ENCODE results near the gene SETD4.

The SETD4 gene

GRCh38 chr21:35989138-35989735 lies 71.1 kb downstream of the SETD4 start:
- Histone ChIP-seq H3K9ac (ENCODE audit: low read length) (no peak overlapping the region), H3K27me3 (ENCODE audit: insufficient read depth, low read length) (no peaks in the 10 kb centered on the region), H2AFZ (ENCODE audit: low read length) (no peak overlapping the region), H3K79me2 (ENCODE audit: insufficient read depth, low read length) (no peaks in the 10 kb centered on the region), H3K27ac (ENCODE audit: low read depth, low read length, poor library complexity, severe bottlenecking) (no peak overlapping the region), H3K4me1 (ENCODE audit: insufficient read depth, low read length, severe bottlenecking) (no peaks in the 10 kb centered on the region), H4K20me1 (ENCODE audit: insufficient read depth, low read length) (no peaks in the 10 kb centered on the region), H3F3A (ENCODE audit: insufficient read depth, low read length) (no peaks in the 10 kb centered on the region), H3K36me3 (ENCODE audit: insufficient read depth, low read length) (no peaks in the 10 kb centered on the region), H3K4me3 (ENCODE audit: low read depth, low read length, poor library complexity, severe bottlenecking) (no peak overlapping the region), H3K4me2 (ENCODE audit: low read length) (no peak overlapping the region), H3K9me2 (ENCODE audit: low read depth, low read length) (no peaks in the 10 kb centered on the region), H3K9me3 (ENCODE audit: low read length) (no peaks in the 10 kb centered on the region)
- TF ChIP-seq EZH2 (IDR thresholded peaks at IDR 0.05; ENCODE audit: borderline replicate concordance, low read length) (no peak), CTCF (IDR thresholded peaks at IDR 0.05; ENCODE audit: low read length) (no peak)

GRCh38 chr21:35988416-35989137 lies 71.7 kb downstream of the SETD4 start:
- Histone ChIP-seq H3K27me3 (ENCODE audit: insufficient read depth, low read length) (0 out of 2 replicates have a peak, but pooled peaks cover 4% of the 10 kb centered on the region), H3K4me1 (ENCODE audit: insufficient read depth, low read length, severe bottlenecking) (no peaks in the 10 kb centered on the region), H3K79me2 (ENCODE audit: insufficient read depth, low read length) (no peaks in the 10 kb centered on the region), H3K9me2 (ENCODE audit: low read depth, low read length) (no peaks in the 10 kb centered on the region), H4K20me1 (ENCODE audit: insufficient read depth, low read length) (no peaks in the 10 kb centered on the region), H3K9ac (ENCODE audit: low read length) (no peak overlapping the region), H3K36me3 (ENCODE audit: insufficient read depth, low read length) (no peaks in the 10 kb centered on the region), H3K4me3 (ENCODE audit: low read depth, low read length, poor library complexity, severe bottlenecking) (no peak overlapping the region), H3K9me3 (ENCODE audit: low read length) (no peaks in the 10 kb centered on the region), H3K27ac (ENCODE audit: low read depth, low read length, poor library complexity, severe bottlenecking) (no peak overlapping the region), H3K4me2 (ENCODE audit: low read length) (no peak overlapping the region), H3F3A (ENCODE audit: insufficient read depth, low read length) (no peaks in the 10 kb centered on the region), H2AFZ (ENCODE audit: low read length) (no peak overlapping the region)
- TF ChIP-seq CTCF (IDR thresholded peaks at IDR 0.05; ENCODE audit: low read length) = no peak
- no peak for TF ChIP-seq EZH2 (IDR thresholded peaks at IDR 0.05; ENCODE audit: borderline replicate concordance, low read length)

- Histone ChIP-seq H3F3A (ENCODE audit: insufficient read depth, low read length) (no peaks in the 10 kb centered on the region), H3K9ac (ENCODE audit: low read length) (no peak overlapping the region), H3K4me1 (ENCODE audit: insufficient read depth, low read length, severe bottlenecking) (no peaks in the 10 kb centered on the region), H3K27ac (ENCODE audit: low read depth, low read length, poor library complexity, severe bottlenecking) (no peak overlapping the region), H3K79me2 (ENCODE audit: insufficient read depth, low read length) (no peaks in the 10 kb centered on the region), H3K9me3 (ENCODE audit: low read length) (no peaks in the 10 kb centered on the region), H3K27me3 (ENCODE audit: insufficient read depth, low read length) (0 out of 2 replicates have a peak, but pooled peaks cover 4% of the 10 kb centered on the region), H4K20me1 (ENCODE audit: insufficient read depth, low read length) (no peaks in the 10 kb centered on the region), H3K36me3 (ENCODE audit: insufficient read depth, low read length) (no peaks in the 10 kb centered on the region), H3K9me2 (ENCODE audit: low read depth, low read length) (no peaks in the 10 kb centered on the region), H3K4me2 (ENCODE audit: low read length) (no peak overlapping the region), H2AFZ (ENCODE audit: low read length) (no peak overlapping the region), H3K4me3 (ENCODE audit: low read depth, low read length, poor library complexity, severe bottlenecking) (no peak overlapping the region)
- TF ChIP-seq CTCF (IDR thresholded peaks at IDR 0.05; ENCODE audit: low read length) (no peak), EZH2 (IDR thresholded peaks at IDR 0.05; ENCODE audit: borderline replicate concordance, low read length) (no peak)
Measured at GRCh38 chr21:35987475-35987874, 72.9 kb downstream of the SETD4 start.

Measured in OCI-LY1 (cell line).